Stimulated activated CD8-positive, alpha-beta memory T cell treated with anti-CD3 and anti-CD28 coated beads, Interleukin-4, amount 100 ng/mL, for 4 hours (primary cell): ENCODE data around the gene FAM219B.

Source experiments
- DNase-seq, 2 donors: peaks; one replicate each; pipeline ENCODE4 v3.0.0-alpha.2; 2020; ENCODE audit warnings: low read depth in 2 of 2, low spot score in 1 of 2

FAM219B gene

DNA sequence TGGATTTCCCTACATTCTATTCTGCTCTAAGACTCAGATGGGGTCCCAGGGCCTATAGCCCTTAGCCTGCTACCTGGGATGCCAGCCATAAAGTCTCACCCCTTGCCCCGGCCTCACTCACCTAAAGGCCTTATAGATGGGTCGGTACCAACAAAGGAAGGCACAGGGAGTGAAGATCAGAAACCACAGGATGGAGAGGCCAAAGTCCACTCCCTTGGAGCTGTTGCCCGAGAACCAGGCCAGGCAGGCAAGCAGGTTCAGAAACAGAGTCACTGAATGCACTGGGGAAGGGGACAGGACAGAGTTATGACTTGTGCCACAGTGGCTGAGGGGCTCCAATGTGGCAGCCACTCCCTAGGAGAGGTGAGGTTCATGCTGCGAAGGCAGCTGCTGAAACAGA, 56.3 kb downstream of the FAM219B start:
- no peak for DNase-seq
